NCI-H2107 (cell line): Measurements from ENCODE around the gene SYNGR3.
"Not testable (repeated sequence)": the region's sequence is repeated elsewhere in the genome, so short reads cannot be mapped to it uniquely, and the experiment has no call there.

ENCODE experiments used
- DNase-seq: peaks from one replicate; lab custom pipeline; 2025; lab: John Stamatoyannopoulos, UW

The SYNGR3 gene

GRCh38 chr16:2029350-2029749 is 39.6 kb downstream of the SYNGR3 start:
- no peak for DNase-seq

- DNase-seq, result no peak
Measured at GRCh38 chr16:2030036-2030435, 40.3 kb downstream of the SYNGR3 start.

DNA sequence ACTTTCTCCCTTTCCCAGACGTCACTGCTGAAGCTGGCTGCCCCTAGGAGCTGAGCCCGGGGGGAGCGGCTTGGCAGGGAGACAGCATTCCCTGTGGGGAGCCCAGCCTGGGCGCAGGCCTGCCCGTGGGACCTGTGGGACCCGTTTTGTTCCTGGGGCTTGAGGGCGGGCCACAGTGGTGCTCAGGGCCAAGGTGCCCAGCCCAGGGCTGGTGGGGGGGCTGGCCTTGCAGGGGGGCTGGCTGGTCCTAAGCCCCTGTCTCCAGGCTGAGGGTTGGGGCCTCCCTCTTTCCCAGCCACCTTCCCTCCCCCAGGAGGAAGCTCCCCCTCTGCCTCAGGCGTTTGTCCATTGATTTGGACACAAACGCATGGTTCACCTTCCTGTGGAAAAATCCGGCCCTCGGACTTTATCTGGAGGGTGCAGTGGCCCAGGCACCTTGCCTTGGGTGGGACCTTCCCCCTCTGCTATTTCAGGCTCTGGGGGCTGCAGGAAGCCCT is 41.4 kb downstream of the SYNGR3 start:
- DNase-seq, result no peak

- no peak for DNase-seq
Measured at GRCh38 chr16:2032285-2033056, 42.7 kb downstream of the SYNGR3 start.

- no peak for DNase-seq
Measured at GRCh38 chr16:2033057-2033908, 43.5 kb downstream of the SYNGR3 start.

DNA sequence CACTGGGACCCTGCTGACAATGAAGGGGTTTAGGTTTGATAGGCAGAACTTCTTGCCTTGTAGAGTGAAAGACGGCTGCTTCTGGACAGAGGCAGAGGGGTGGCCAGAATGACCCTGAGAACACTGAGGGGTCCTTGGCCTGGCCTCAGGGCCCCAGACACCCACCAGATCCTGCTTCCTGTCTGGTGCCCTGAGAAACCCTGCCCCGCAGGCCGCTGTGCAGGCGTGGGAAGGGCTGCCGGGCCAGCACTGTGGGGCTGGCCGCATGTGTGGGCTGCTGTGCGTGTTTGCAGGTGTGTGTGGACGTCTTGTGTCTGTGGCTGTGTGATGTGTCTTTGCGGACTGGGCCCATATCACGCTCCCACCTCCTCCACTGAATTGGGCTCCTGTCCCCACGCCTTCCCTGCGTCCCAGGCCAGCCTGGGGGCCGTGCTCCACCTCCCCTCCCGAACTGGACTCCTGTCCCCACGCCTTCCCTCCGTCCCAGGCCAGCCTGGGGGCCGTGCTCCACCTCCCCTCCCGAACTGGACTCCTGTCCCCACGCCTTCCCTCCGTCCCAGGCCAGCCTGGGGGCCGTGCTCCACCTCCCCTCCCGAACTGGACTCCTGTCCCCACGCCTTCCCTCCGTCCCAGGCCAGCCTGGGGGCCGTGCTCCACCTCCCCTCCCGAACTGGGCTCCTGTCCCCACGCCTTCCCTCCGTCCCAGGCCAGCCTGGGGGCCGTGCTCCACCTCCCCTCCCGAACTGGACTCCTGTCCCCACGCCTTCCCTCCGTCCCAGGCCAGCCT is 44.3 kb downstream of the SYNGR3 start:
- DNase-seq, result not testable (repeated sequence)

- DNase-seq, result no peak
Measured at GRCh38 chr16:2034696-2035430, 45.1 kb downstream of the SYNGR3 start.

DNA sequence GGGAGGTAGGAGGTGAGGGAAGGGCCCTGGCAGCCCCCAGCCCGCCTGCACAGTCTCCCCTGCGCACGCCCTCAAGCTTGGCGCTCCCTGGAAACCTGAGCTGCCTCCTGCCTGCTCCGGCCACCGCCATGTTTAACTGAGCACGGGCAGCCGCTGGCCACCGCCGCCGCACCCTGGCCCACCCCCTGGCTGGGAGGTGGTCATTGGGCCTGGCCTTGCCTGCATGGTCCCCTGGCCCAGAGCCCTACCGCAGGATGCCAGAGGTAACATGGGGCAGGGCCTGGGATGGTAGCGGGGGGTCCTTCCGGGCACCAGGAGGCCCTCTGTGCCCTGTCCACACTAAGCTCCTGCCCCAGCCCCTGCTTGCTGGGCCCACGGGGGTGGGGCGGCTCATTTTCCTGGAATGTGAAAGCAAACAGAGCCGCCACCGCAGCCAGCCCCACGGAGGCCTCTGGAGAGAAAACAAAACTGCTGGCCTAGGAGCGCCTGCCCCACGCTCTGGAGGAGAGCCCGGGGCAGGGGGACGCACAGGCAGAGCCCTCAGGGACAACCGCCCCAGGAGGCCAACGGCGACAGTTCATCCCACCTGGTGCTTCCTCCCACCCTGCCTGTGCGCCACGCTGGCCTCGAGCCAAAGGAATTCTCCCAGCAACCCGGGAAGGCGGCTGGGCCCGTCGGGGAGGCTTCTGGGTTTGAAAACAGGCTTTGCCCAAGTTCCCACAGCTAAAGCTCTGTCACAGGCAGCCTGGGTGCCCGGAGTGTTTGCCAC is 45.8 kb downstream of the SYNGR3 start:
- peak; percentile 73 for DNase-seq

DNA sequence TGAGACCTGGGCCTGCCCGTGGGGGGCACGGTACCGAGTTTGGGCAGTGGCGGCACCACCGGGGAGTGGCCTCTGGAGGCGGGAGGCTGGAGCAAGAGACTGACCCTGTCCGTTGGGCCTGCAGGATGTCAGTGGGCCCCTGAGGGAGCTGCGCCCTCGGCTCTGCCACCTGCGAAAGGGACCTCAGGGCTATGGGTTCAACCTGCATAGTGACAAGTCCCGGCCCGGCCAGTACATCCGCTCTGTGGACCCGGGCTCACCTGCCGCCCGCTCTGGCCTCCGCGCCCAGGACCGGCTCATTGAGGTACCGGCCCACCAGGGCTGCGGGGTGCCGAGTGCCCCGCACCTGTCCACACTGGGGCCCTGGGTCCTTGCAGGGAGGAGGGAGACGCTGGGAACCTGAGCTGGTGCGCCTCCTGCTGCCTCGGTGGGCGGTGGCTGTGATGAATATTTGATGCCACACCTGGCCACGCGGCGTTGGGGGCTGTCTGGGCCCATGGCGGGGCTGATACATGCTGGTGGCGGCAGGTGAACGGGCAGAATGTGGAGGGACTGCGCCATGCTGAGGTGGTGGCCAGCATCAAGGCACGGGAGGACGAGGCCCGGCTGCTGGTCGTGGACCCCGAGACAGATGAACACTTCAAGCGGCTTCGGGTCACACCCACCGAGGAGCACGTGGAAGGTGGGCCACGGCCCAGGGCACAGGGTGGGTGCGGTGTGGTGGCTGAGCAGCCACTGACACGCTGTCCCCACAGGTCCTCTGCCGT is 46.6 kb downstream of the SYNGR3 start:
- DNase-seq, result no peak

DNA sequence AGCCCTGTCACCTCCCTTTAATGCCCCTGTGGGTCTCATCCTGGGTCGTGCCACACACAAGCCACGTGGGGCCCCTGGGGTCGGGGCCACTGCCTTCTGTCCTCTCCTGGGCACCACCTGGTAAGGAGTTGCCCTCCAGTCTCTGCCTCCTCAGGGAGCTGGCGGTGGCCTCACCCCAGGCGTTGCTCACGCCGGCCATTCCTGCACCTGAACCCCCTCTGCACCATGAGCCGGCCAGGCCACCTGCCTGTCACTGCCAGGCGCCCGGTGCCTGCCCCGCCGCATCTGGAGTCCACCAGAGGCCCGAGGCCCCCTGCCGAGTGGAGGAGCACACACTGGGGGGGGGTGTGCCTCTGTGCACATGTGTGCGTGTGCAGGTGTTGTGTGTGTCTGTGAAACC is 47.3 kb downstream of the SYNGR3 start:
- DNase-seq, result no peak

DNA sequence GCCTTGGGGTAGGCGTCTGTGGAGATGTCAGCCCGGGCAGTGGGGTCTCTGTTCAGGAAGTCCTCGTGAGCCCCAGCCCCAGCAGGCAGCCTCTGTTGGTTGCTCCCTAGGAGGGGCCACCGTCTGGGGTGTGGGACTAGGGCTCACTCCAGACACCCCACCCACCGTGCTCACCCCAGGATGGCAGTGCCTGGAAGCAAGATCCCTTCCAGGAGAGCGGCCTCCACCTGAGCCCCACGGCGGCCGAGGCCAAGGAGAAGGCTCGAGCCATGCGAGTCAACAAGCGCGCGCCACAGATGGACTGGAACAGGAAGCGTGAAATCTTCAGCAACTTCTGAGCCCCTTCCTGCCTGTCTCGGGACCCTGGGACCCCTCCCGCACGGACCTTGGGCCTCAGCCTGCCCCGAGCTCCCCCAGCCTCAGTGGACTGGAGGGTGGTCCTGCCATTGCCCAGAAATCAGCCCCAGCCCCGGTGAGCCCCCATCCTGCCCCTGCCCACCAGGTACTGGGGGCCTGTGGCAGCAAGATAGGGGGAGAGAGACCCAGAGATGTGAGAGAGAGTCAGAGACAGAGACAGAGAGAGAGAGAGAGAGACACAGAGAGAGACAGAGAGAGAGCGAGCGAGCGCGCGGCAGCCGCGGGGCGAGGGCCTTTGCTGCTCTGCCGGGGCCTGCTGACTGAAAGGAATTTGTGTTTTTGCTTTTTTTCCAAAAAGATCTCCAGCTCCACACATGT is 48.0 kb downstream of the SYNGR3 start:
- no peak for DNase-seq

DNA sequence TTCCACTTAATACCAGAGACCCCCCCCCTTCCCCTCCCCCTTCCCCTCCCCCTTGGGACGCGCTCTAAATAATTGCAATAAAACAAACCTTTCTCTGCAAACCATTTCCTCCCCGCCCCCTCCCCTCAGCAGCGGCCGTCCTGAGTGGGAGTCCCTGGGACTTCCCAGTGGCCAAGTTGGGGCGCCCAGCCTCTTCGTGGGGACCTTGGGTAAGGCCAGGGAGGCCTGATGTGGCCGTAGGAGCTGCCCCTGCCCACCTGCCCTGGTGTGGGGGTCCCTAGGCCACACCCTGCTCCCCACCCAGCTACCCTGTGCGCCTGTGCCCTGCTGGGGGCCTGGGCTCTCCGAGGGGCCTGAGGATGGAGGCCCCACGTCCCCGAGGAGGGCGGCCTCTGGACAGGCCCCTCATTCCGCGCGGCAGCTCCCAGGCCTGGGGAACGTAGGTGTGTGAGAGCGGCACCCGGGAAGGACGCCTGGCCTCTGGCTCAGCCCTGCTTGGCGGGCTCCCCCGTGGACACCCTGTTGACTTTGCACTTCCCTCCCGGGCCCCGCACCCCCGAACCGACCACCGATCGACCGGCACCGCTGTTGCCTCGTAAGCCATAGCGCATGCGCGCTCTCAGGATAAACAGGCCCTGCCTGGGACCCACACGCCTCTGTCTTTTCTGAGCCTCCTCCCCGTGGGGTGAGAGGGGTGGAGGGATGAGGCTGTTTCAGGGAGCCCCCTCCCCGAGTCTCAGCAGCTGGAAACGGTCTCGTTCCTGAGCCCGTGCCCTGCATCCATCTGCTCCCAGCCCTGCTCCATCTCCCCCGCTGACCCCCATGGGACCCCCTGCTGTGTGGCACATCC is 48.8 kb downstream of the SYNGR3 start:
- DNase-seq, result no peak

DNA sequence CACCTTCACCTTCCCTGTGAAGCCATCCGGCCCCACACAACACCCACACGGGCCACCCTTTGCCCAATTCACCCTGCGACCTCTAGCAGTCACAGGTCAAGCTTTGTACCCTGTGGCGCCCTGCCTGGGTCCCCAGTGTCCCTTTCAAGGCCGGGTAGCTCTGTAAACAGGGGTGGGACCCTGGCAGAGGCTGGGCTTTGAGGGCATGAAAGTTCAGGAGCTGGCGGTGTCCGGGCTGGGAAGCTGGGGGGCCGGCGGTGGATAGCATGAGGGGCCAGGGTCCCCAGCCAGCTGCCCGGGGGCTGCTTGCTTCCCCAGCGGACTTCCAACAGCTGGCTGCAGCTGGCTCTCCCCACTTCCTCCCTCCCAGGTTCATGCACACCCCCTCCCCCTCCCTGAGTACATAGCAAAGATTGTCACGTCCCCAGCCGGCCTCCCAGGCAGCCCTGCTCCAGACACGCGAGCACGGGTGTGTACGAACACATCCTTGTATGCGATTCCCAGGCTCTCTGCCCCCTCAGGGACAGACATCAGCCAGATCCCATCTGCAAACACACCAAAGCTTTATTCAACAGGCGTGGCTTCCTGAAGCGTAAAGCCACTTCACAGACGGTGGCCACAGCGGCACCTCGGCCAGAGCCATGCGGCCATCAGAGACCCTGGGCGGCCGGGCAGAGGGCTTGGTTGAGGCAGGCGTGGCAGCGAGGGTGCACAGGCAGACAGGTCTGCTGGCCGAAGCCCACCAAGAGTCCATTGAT is 49.7 kb downstream of the SYNGR3 start:
- DNase-seq, result no peak

DNA sequence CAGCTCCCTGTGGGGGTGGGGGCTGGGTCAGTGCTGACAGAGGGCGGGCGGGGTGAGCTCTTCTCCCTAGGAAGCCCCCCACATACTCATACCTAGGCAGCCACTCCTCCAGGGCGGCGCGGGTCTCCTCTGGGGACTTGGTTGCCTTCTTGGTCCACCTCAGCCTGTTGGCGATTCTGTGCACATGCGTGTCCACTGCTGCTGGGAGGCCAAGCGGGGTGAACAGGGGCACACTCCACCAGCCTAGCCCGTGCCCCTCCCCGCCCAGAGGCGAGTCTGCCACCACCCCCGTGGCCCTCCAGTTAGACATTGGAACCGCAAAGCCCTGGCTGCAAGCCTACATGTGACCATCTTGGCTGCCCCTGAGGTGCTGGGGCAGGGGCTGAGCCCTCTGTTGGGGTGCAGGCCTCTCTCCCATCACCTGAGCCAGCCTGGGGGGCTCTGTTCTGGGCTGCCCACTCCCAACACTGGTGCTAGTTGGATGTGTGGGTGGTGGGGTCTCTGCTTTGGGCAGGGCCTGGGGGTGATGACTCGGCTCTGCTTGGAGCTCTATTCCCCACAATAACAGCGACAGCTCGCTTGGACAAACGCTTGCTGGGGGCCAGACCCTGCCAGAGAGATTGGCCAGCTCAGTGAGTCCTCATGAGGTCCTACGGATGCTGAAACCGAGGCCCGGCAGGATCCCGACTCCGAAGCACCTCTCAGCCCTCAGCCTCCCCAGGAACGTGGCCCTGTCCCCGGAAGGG is 50.4 kb downstream of the SYNGR3 start:
- DNase-seq, result no peak

GRCh38 chr16:2040787-2041522 is 51.2 kb downstream of the SYNGR3 start:
- DNase-seq, result no peak
